Activated gamma-delta T cell treated with Interleukin-2 at 50 U/mL for 16 hours (primary cell): ENCODE data around the gene LRRC73.
"Not testable (repeated sequence)": the region's sequence is repeated elsewhere in the genome, so short reads cannot be mapped to it uniquely, and the experiment has no call there.

Source experiments
- DNase-seq: peaks from one replicate; pipeline ENCODE4 v3.0.0-alpha.2; 2020

LRRC73 gene

DNA sequence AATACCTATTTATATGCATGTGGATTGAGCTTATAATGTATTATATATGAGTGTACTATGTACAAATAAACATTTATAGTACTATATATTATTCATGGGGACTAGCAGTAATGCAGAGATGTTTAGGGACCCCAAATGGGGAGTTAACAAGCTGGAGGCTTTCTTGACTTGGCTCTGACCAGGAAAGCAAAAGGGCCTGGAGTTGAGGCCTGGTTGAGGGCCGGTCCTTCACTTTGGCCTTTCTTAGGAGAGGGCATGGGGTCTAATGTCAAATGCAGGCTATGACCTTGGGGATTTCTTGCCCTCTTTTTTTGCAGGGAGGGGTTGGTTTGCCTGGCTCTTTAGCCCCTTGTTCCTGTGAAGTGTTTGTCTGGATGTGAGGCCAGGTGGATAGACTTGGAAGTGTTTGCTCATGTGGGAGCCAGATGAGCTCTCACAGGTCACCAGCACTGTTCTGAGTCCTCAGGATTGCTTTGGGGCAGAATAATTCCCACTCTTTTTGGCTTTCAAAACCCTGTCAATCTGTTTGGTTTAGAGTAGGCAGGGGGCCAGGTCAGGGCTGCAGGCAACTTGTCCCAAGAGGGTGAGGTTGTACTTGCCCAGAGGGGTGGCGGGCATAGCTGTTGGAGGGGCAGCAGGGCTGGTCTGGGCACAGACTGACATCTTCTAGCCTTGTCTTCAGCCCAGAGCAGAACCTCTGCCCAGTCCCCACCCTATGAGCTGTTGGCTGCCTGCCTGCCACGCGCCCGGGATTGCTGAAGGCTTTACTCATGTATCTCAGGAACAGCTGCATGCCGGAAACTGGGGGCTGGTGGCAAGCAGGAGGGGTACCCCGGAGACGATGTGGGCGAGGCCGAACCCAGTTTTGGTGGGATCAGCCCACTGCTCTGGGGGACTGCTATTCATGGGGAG lies 18.1 kb downstream of the LRRC73 start:
- DNase-seq: no peak

DNA sequence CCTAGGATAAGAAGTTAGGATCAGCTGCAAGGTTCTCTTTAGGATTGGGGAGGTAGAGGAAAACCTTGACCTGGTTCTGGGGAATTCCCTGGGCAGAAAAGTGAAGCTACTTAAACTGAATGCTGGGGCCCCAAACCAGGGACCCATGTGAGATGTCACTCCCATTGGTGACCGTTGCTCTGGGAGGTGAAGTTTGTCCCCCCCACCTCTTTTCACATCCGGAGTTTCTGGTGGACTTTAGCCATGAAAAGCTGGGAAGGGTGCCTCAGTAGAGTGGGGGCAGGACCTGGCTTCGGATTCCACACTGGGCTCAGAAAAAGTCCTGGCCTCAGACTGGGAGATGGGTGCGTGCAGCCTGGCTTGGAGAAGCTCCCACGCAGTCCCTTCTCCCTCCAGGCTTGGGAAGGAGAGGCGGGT lies 19.6 kb downstream of the LRRC73 start:
- no peak for DNase-seq

DNA sequence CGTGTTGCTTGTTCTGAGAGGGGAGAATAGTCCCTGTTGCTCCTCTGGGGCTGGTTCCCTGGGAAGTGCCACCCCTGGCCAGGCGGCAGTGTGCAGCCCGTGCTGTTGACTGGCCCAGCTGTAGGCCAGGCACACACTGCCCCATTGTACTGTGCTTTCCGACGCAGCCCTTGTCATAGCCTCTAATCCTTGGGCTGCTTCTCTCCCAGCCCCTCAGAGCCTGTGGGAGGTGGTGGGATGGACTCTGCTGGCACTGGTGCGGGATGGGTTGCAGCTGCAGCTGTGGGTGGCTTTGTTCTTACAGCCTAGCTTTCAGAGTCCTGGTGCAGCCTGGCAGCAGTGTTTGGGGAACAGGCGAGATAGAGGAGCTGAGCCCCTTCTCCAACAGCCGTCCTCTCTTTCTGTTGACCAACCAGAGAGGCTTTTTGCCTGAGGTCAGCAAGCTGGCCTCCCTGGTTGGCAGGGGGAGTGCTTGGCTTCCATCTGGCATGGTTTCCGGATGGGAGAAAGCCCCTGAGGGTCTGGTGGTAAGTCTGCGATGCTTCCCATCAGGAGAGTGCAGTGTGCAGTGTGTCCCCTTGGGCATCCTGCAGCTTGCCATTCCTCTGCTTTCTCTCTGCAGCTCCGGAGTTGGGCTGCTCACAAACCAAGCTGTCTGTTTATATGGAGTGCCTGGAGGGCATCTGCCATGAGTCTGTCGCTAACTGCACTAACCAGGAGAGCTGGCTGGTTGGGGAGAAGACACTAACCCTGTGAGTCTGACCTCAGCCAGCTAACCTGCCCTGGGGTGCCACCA lies 20.7 kb downstream of the LRRC73 start:
- DNase-seq: no peak

DNA sequence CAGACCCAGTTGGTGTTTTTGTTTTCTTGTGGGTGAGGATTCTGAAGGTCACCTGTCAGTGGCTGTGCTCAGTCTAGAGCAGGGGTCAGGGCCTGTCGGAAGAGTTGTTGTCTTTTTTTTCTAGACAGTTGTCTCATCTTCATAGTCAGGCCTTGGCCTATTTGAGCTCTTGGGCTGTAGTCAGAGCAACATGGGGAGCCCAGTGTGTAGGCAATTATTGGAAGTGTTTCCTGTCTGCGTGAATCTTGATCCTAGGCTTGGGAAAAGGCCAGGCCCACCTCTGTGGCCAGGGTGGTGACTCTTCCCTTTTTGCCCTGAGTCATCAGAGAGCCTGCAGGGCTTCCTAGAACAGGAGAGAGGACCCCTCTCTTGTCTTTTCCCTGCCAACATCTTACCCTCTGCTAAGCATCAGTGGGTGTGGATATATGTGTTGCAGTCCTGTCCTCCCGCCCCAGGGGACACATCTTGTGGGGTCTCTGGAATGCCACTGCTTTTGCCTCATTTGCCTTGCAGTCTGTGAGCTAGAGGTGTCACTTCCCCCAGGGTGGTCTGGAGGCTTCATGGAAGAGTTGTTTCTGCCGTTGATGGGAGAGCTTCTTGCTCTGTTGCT lies 21.4 kb downstream of the LRRC73 start:
- DNase-seq: no peak

DNA sequence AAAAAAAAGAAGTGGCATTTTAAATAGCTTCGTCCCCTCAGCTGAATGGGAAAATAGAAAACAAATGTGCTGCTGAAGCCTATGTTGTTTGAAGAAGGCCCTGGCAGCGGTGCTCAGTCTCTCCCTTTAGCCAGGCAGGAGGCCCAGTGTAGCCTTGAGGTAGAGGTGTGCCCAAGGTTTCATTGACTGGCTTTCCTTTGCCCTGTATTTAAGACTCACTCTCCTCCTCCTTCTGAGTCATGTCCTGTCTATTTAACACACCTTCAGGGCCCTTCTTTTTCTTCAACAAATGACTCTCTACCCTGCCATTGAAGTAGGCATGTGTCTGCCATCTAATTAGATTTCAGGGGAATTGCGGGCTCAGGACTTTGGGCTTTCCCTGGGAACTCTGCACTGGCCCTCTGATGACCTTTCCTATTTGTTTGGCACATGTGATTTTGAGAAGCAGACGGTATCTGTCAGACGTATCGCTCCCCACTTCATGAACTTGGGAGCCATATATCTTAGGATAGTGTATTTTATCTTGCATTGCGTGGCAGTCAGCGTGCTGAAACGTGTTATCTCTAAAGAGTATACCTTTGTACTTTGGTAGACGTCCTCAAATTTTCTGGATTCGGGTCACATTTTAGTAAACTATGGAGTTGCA lies 28.4 kb downstream of the LRRC73 start:
- DNase-seq: no peak

DNA sequence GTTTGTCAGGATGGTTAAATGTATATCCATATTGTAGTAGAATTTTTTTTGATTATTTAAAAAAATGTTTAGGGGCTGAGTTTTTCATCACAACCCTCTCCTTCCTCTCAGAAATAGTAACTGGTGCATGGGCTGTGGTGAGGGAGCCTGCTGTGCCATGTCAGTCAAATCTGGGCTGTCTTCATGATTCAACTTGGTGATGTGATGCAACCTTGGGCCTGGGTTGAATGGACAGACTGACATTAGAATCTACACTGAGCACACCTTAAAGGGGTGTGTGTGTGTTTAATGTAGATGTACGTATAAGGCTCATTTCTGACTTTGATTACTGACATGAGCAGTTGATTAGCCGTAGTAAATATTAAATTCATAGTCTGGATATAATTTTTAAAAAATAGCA lies 29.1 kb downstream of the LRRC73 start:
- no peak for DNase-seq

DNA sequence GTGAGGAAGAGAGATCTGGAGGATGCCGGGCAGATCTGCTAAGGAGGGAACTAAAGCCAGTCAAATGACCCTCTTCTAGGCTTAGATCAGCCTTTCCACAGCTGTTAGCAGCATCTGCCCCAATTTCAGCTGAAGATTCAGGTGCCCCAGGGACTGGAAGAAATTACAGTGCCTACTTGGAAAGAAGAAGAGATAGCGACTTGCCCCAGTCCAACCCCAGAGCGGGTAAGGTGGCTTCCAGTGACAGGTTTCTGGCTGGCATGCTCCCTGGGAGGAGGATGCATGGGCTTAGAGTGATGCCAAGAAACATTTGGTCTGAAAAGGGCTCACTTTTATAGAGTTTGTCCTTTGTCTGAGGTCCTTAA lies 32.2 kb downstream of the LRRC73 start:
- no peak for DNase-seq

DNA sequence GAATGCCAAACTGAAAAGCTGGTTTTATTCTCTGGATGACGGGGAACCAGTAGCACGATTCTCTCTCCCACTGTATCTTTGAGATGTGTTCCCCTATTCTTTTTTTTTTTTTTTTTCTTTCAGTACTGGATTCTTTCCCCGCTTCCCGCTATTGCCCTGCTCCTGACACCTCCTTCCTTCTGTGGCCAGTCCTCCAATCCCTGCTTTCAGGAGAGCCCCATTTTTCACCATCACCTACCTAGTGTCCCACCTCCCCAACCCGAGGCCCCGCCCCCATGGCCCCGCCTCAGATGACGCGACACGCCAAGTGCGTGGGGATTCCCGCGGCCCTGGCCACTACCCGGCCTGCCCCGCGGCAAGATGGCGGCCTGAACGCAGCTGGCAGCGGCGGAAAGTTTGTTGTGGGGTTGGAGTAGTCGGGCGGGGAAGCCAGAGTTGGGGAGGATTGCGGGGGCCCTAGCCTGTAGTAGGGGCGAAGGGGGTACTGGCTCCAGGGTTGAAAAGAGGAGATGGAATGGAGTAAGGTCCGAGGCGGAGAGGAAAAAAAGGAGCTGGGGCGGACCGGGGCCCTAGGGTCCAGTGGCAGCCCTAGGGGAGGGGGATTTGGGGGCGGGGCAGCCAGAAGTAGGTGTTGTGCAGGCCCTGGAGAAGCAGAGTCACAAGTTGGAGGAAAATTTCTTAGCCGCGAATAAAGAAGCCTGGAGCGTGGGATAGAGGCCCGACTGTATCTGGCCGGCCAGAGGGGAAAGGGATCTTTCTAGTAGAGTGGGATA lies 32.7 kb downstream of the LRRC73 start, which contains the start of gene TJAP1:
TJAP1 (plus strand) TSS at position 336 of the 773 bp plus-strand sequence. CDS start 21,432 bp downstream, outside the sequence.
- peak; percentile 96 for DNase-seq

DNA sequence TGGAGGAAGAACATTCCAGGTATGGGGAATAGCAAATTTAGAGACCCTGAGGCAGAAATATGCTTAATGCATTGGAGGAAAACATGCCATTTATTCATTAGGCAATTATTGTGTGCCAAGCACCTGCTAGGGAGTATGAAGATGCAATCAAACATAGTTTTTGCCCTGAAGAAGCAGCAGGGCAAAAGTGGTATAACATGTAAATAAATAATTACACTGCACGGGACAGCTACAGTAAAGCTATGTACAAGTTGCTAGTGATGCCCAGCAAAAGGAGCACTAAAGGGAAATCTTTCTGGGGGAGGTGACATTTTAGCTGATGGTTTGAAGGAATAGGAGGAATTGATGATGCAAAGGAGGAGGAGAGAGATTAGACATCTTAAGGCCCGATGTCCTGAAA lies 33.4 kb downstream of the LRRC73 start:
- no peak for DNase-seq

DNA sequence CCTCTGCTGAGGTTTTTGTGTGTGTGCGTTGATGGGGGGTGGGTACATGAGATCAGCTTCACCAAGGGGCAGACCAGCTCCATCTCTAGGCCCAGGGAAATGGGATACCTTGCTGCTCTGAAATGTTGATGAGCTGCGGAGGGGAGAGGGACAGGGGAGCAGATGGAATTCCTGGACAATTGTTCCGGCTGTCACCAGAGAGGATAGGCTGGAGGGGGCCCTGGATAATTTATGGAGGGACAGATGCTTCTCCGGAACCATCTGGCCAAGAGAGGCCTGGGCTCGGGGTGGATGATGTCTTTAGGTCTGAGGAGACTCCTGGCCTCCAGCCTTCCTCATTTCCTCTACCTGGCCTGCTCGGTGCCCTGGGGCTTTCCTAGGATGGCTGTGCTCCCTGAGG lies 34.6 kb downstream of the LRRC73 start:
- DNase-seq: no peak

DNA sequence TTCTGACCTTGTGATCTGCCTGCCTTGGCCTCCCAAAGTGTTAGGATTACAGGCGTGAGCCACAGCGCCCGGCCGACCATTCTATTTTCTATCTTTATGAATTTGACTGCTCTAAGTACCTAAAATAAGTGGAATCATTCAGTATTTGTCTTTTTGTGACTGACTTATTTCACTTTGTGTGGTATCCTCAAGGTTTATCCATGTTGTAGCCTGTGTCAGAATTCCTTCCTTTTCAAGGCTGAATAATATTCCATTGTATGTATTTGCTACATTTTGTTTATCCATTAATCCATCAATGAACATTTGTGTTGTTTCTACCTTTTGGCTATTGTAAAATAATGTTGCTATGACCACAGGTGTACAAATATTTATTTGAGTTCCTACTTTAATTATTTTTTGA lies 37.6 kb downstream of the LRRC73 start:
- no peak for DNase-seq

DNA sequence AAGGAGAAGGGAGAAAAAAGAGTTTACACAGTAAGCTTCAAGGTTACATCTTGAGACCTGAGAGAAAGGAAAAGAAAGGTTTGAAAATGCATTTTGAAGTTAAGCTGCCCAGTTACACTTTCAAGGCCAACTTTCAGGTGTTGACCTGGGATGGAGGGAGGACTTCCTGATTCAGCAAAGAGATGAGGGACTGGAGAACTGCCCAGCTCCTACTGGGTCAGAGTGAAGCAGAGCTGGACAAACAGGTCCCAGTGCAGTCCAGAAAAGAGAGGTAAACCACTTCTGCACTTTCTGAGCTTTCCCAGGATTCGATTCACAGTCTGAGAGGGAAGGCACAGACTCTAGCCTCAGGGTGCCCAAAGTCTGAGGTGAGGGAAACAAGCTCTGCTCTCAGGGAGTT lies 38.7 kb downstream of the LRRC73 start:
- DNase-seq: no peak

DNA sequence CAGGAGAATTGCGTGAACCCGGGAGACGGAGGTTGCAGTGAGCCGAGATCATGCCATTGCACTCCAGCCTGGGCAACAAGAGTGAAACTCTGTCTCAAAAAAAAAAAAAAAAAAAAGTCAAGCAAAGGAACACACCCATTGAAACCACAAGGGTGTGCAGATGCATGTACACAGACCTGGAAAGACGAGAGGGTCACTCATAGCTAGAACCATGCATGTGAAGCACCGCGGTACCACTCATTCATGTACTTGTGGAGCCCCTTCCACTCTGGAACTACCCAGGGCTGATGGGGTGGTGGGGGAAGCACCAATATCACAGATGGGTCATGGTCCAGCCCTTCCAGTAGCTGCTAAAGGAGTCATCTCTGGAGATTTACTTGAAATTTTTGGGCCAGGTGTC lies 40.2 kb downstream of the LRRC73 start:
- no peak for DNase-seq

DNA sequence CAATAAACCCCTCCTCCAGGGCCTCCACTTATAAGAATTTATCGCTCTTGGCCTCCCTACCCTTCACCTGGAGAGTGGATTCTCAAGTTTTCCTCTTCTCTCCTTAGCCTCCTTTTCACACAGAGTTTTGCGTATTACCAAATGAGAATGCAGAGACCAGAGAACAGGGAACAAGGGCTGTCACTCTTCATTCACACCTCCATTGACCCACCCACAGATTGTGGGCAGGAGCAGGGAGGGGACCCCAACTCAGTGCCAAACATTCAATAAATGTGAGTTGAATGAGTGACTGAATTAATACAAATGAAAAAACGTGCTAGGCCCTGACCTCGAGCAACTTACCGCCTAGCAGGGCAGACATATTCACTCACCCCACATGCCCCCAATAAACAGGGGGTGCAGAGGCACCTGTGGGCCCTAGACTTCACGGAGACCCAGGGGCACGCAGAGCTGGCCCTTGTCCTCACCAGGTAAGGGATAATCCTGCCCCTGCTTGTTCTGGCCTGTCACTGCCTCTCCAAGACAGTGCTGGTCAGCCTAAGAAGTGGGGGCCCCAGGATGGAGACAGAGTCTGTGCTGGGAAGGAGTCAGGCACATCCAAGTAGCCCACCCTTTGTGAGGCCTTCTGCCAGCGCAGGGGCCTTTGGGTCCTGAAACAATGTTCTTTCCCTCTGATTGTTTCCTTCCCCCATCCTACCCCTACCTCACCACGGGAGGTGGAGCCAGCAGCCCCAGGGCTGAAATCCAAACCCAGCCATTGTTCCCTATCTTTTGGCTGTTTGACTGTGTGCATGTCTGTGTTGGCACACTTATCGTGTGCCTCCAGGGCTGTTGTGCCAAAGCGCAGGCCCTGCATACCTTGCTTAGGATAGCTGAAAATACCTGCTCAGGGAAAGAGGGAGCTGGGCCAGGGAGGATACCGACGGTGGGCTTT lies 41.1 kb downstream of the LRRC73 start:
- no peak for DNase-seq

DNA sequence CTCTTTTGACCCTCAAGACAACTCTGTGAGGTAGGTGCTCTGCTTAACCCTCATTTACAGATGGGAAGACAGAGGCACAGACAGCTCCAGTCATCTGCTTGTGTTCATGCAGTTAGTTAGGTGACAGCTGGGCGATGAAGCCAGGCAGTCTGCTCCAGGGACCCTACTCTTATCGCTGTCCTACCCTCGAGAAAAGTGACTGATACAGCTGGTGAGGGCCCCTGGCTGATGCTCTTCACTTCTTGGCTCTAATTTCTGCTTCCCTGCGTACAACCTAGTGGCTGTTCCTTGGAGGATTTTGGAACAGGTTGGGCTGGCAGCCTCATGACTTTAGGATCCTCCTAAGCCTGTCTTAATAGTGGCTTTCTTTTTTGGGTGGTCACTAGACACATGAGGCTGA lies 41.9 kb downstream of the LRRC73 start:
- DNase-seq: no peak

DNA sequence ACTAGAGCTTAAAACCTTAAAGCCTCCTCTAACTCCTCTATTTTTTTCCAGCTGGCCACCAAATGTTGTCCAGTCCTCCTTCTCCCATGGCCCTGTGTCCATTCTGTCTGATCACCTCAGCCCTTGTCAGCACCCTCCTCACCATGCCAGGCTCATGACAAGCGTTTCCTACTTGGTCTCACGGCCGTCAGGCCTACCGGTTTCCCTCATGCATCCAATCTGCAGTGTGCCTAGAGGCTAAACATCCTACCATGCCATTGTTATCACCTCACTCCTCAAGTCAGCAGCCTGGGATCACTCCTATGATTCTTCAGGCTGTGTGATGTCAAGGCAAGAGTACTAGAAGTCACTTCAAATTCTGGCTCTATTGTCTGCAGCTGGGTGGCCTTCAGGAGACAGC lies 42.4 kb downstream of the LRRC73 start:
- no peak for DNase-seq

DNA sequence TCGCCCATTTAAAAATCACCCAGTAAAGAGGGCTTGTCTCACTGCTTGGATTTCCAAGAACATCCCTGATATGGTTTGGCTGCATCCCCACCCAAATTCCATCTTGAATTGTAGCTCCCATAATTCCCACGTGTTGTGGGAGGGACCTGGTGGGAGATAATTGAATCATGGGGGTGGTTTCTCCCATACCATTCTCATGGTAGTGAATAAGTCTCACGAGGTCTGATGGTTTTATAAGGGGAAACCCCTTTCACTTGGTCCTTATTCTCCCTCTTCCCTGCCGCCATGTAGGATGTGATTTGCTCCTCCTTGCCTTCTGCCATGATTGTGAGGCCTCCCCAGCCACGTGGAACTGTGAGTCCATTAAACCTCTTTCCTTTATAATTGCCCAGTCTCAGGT lies 42.9 kb downstream of the LRRC73 start:
- not testable (repeated sequence) for DNase-seq

DNA sequence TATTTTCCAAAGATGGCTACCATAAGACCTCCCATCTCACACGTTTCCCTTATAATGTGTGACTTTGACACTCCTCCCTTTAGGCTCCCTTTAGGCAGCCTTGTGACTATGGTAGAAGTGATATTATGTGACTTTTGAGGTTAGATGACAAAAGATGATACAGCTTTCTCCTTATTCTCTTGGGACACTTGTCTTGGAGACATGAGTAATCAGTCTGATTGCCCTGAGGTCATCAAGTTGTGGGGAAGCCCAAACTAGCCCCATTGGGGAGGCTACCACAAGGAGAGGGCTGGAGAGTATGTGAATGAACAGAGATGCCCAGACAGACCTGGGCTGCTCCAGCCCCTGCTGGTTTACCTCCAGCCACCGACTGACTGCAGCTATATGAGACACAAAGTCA lies 44.2 kb downstream of the LRRC73 start:
- DNase-seq: no peak

DNA sequence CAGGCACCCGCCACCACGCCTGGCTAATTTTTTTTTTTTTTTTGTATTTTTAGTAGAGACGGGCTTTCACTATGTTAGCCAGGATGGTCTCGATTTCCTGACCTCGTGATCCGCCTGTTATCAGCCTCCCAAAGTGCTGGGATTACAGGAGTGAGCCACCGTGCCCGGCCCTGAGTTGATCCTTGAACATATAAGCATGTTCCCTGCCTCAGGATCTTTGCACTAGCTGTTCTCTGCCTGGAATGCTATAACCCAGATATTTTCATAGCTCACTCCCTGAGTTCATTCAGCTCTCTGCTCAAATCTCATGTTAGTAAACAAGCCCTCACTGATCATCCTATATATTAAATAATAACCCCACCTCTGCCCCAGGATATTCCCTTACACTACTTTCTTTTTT lies 45.8 kb downstream of the LRRC73 start:
- DNase-seq: no peak

DNA sequence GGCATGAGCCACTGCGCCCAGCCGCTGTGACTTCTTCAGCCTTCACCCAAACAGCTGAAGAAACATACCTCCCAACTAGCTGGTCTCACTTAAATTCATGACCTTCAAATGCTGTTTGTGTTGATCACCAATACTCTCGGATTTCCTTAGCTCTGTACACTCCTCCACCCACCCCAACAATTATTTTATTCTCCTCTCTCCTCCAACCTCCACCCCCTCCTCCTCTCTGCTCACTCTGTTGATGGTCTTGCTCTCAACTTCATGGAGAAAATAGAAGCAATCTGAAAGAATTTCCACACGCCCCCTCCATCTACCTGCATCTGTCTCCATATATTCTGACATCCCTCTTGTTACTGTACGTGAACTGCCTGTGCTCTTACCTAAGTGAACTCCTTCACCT lies 48.2 kb downstream of the LRRC73 start:
- no peak for DNase-seq

DNA sequence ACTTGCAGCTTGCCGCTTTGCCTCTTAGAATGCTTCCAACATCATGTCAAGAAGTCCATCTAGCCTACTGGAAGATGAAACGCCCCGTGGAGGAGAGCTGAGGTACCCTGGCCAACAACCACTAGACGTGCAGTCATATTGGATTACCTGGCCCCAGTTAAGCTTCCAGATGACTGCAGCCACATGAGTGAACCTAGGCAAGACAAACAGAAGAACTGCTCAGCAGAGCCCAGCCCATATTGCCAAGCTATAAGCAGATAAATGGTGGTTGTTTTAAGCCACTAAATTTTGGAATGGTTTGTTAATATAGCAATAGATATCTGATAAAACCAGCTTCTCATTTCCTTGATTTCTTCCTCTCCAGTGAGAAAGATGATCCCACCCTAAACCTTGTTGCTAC lies 50.1 kb downstream of the LRRC73 start:
- DNase-seq: no peak
